Head of caudate nucleus (tissue), 42 donors: ENCODE results near the gene OPTC.
A peak's percentile ranks its signal among the peaks of the same experiment; 100 is the strongest.
"Not testable (repeated sequence)": the region's sequence is repeated elsewhere in the genome, so short reads cannot be mapped to it uniquely, and the experiment has no call there.

Experiments
- DNase-seq, 42 donors: peaks; one replicate each; pipeline versions ENCODE4 v3.0.0 to v3.0.0-alpha.2; 2020 to 2021; ENCODE audit warnings: mixed read lengths in 7 of 42
- intact Hi-C: fragments of 100-400 bp; cut with DNase I; formaldehyde crosslinking; loops from one replicate; pipeline ENCODE4 v1.15.0; 2022

Gene OPTC, protein sequence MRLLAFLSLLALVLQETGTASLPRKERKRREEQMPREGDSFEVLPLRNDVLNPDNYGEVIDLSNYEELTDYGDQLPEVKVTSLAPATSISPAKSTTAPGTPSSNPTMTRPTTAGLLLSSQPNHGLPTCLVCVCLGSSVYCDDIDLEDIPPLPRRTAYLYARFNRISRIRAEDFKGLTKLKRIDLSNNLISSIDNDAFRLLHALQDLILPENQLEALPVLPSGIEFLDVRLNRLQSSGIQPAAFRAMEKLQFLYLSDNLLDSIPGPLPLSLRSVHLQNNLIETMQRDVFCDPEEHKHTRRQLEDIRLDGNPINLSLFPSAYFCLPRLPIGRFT

DNA sequence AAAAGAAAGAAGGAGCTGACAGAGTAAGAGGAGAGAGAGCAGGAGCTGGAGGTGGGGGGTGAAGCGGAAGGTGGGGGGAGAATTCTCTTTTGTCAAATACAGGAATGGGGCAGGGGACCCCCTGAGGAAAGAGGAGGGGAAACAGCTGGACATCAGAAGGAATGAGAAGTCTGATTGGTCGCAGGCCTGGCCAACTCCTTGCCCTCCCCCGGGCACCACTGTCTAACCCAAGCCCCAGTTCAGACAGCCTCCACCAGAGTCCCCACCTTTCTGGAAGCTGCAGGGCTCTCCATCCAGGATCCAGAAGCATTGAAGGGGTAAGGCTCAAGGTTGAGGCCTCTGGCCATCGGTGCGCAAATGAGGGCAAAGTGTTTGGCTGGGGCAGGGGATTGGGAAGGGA, at the start of gene OPTC:
TSS of gene OPTC (plus strand) at position 253 of the 400 bp plus-strand sequence. CDS start 1,853 bp downstream, outside the sequence.
- no peak for DNase-seq
- intact Hi-C loops = no loop called here

DNA sequence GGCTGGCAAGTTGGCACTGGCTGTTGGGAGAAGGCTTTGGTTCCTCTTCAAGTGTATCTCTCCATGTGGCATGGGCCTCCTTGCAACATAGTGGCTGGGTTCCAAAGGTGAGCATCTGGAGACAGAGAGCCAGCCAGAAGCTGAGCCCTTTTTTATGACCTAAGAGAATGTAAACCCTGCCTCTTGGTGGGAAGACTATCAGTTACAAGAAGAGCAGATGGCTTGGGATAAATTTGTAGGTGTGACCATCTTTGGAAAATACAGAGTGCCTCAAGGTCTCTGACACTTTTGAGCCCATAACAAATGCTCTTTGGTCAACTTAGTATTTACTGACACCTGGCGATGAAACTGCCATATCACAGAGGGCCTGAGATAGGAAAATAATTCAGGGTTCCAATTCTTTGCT, 49.8 kb upstream of the OPTC start:
- no peak for DNase-seq
- intact Hi-C loops = no loop called here

DNA sequence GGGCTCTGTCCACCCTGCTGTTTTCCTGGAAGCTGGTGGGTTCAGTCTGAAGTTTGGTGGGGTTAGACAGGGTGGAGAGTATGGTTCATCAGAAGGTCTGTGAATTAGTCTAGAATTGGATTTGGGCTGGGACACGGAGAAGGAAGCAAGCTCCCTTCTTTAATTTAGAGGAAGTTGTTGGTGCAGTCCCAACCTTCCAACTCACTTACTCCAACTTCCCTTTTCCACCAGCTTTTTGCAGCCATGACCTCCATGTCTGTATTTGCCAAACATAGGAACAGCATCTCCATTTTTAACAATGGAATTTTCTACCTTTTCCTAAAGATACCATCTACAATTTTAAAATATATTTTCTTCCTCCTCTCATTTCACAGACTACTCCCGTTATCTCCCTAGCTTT, 46.8 kb upstream of the OPTC start:
- no peak for DNase-seq
- intact Hi-C loops = no loop called here

DNA sequence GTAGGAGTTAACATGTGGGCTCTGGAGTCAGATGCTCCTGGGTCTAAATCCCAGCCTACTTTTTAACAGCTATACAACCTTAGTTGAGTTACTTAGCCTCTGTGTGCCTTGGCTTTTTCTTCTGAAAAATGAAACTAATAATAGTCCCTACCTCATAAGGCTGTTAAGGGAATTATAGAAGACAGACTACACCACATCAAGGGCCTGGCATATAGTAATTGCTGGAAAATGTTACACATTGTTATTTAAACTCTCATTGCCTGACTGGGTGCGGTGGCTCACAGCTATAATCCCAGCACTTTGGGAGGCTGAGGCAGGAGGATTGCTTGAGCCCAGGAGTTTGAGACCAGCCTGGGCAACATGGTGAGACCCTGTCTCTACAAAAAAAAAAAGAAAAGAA, 46.4 kb upstream of the OPTC start:
- DNase-seq = peak in 1 of 42 donors; percentile 42
- intact Hi-C loops = not testable (repeated sequence)

DNA sequence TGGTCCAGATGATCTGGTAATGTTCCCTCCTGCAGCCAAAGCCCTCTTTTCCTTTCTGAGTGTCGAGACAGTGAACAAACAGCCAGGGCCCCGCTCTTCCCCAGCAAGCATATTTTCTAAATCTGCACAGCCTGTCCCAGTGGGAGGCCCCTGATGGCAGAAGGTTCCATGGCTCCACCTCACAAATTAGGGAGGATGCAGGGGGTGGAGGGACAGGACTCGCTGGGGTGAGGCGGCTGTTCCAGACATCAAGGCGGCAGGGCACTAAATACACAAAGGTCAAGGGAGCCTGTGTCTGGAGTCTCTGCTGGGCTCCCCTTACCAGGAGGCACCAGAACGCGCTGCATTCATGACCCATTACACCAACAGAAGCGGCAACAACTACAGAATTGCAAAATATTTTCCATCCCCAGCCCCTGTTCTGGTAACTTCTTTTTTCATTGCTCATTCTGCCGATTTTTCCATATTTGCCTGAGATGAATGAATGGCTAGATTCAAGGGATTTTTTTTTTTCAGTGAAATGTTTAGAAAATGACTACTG, 45.4 kb upstream of the OPTC start:
- intact Hi-C loops = no loop called here
- no peak for DNase-seq

DNA sequence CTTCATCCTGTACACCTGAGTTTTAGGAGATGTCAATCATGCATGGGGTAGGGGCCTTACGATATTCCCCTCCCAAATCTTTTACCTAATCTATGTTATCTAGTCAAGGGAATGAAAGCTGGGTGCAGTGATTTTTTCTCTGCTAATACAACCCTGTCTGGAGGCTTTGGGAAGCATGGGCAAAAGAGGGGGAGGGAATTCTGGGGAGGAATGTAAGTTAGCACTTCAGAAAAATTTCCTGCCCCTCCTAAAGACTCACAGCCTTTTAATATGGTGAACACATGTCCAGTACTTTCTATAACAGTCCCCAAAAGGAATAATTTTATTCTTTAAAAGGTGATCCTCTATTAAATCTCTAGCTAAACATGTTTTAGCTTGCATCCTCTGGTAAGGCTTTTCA, 44.0 kb upstream of the OPTC start:
- no peak for DNase-seq
- intact Hi-C loops = no loop called here

DNA sequence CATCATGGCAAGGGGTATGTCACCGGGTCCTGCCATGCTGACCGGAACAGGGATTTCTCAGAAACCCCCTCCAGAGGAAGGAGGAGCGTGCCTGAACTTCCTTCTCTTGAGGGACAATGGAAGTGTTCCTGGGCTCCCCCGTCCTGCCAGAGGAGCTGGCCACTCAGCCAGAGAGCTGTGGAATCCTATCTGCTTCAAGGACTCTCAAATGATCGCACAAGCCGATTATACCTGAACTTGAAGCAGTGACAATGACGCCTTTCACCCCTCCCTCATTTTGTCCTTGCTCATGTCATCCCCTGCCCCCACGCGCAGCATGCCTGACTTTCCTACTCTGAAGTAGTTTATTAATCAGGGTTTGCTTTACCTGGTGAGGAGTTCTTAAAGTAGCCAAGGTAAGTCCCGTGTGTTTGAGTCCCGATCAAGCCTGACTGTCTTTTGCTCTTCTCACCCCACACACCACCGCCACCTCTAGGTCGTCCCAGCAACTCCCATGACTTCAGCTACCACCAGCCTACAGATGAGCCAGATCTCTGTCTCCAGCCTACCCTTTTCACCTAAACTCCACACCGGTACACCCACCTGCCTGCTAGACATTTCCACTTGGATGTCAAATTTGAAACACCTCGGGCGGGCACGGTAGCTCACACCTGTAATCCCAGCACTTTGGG, 43.3 kb upstream of the OPTC start:
- intact Hi-C loops = no loop called here

DNA sequence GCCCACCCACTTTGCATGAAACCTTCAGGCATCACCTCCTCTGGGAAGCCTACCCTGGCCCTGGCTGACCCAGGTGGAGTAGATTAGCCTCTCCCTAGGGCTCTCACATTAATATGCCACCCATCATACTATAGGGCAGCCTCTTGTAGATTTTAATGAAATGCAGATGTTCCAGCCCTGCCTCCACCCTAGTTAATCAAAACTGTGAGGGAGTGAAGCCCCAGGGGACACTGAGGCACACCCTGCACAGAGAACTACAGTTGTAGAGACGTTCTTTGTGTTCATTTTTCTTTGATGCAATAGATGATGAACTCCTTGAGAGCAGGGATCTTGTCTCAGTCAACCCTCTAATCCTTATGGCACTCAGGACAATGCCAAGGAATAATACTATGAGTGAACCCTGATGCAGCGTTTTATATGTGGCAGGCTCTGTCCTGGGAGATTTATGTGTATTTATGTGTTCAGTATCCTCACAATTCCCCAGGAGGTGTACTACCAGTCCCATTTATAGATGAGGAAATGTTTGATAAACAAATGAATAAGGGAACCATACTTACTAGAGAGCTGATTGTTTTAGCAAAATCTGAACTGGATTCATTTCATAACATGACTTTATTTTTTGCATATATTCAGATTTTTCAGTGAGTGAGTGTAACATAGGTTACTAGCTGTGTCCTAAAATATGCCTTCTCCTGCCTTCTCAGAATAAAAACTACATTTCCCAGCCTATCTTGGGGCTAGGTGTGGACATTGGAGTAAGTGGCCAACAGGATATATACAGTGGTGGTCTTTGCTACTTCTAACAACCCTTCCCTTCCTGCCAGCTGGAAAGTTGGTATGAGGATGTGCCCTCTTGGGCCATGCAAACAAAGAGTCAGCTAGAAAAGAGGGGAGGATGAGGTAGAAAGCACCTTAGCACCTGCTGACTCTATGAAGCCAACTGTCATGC, 41.8 kb upstream of the OPTC start:
- no peak for DNase-seq
- intact Hi-C loops = no loop called here

More for the DNA sequence above, 43.3 kb upstream of the OPTC start:
- DNase-seq = peak in 1 of 42 donors; percentile 13

DNA sequence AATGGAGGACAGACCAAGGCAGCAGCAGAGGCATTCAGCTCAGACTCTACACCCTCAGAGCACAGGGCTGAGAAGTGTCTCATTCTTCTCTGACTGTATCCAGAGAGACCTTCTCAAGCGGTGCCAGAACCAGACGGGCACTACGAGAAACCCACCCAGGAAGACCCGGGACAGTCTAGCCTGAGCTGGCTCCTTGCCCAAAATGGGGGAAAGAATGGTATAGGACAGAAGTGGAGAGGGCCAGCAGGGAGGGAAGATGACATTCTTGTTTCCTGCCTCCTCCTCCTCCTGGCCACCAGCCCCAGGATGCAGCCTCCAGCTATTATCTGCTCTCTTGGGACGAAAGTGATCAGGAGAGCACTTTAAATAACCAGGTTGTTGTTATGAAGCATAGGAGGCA, 40.9 kb upstream of the OPTC start:
- no peak for DNase-seq
- intact Hi-C loops = no loop called here

DNA sequence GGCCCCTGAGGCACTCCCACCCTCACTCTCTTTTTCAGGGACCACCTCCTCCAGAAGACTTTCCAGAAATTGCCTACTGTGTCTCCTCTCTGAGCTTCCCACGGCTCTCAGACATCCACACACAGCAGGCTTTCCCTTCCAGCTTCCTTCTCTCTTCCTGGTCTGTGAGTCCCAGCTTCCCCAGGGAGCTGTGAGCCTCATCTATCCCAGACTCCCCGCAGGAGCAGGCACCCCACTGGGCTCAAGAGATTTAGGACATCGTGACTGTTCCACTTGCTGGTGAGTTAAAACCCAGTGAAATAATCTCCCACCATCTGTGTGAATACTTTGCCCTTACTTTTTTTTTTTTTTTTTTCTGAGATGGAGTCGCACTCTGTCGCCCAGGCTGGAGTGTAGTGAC, 40.3 kb upstream of the OPTC start:
- intact Hi-C loops = no loop called here
- DNase-seq = no peak

DNA sequence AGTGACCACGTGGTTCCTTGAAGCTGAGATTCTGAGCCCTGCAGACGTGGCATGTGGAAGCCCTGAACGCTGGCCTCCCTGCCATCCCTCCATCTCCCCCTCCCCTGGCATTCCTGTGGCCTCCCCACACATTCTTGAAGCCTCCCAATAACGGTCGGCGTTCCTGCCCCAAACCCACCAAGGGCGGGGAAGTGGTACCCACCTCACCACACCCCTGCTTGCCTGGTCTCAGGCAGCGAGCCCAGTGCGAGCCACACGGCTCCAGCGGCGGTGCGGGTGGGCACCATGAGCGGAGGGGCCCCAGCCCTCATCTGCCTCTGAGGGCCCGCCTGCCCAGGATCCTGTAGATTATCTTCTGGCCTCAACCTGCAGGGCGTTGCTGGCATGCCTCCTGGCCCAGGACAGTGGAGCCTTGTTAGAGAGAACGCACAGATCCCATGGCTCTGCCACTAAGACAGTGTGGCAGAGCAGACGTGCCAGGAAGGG, 38.9 kb upstream of the OPTC start:
- intact Hi-C loops = no loop called here
- no peak for DNase-seq

DNA sequence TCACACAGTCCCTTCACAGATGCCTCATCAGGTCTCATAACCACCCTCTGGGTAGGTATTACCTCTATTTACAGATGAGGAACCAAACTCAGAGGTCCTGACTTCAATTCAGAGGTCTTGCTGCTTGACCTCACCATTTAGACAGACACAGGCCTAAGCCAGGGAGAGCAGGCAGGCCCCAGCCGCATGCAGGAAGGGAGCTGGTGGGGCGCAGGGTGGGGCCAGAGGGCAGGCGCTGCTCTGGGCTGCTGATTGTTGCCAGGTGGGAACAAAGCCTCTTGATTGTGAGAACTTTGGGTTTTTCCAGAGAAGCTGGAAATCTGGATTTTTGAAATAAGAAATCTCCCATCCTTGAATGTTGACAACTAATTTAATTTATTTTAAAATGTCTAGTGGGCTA, 38.2 kb upstream of the OPTC start:
- intact Hi-C loops = no loop called here
- DNase-seq = no peak

DNA sequence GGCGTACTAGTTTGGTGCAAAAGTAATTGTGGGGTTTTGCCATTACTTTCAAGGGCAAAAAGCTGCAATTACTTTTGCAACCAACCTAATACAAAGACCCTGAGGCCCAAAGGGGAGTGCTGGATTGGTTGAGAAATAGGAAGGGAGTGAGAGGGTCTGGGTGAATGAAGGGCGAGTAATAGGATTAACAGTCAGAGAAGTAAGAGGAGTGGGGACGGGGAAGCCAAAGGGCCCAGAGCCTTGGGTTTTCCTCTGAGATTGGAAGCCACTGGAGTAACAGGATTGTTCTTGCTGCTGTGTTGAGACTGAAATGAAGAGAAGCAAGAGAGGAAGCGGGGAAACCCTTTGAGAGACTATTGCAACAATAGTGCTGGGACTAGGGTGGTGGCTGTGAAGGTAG, 37.4 kb upstream of the OPTC start:
- intact Hi-C loops = no loop called here
- DNase-seq = no peak

DNA sequence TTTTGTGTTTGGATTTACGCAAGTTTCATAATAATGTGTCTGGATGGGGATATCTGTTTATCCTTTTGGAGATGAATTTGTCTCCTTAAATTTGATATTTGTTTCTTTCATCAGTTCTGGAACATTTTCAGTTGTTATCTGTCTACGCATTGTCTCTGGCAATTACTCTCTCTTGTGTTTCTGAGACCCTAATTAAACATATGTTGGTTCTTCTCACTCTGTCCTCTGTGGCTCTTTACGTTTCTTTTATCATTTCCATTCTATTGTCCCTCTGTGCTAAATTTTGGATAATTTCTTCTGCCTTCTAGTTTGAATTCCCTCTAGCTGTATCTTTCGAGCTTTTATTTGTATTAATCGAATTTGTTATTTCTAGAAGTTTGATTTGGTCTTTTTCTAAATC, 35.9 kb upstream of the OPTC start:
- intact Hi-C loops = no loop called here
- DNase-seq = no peak

DNA sequence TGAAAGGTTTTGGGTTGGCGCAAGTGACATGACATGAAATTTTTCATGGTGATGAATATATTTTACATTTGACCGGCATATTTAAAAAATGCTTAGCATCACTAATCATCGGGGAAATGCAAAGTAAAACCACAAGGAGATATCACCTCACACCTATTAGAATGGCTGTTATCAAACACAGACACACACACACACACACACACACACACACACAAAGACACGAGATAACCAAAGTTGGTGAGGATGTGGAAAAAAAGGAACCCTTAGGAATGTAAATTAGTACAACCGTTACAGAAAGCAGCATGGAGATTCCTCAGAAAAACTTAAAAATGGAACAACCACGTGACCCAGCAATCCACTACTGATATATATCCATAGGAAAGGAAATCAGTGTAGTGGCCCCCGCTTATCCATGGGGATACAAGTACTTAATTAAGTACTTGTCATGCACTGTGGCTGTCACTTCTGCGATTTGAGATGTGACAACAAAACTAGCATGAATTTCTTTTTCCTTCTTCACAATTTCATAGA, 34.2 kb upstream of the OPTC start:
- intact Hi-C loops = no loop called here
- no peak for DNase-seq

DNA sequence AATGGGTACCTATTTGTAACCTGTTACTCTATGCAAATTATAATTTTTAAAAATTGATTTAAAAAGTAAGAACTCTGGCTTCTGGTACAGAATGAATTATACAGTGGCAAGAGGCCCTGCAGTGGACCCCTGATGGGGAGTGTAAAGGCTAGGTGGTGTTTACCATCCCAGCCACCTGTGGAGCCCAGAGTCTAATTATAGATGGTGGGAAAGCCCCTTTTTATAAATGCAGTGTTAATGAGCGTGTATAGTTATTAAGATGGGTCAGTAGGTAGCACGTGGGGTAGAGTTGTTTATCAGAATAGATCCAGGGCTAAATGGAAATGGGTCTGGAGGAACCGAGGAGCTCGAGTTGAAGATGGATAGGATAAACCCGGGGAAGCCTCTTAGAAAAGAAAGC, 32.2 kb upstream of the OPTC start:
- intact Hi-C loops = no loop called here
- DNase-seq = no peak

DNA sequence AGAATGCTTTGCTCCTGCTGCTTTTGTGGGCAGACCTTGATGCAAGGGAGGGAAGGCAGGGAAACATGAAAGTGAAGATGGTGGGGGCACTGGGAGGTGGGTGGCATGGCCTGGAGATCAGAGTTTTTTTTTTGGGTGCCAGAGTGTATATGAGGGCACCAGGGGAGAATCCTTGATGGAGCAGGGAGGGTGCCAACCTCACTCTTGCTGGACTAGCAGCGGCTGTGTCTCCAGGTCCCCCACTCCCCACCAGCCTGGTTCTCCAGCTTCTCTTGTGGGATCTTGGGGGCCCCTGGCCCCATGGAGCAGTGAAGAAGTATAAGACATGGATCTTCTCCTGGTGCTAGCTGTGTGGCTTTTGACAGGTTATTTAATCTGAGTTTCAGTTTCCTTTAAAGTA, 31.8 kb upstream of the OPTC start:
- intact Hi-C loops = no loop called here
- no peak for DNase-seq

DNA sequence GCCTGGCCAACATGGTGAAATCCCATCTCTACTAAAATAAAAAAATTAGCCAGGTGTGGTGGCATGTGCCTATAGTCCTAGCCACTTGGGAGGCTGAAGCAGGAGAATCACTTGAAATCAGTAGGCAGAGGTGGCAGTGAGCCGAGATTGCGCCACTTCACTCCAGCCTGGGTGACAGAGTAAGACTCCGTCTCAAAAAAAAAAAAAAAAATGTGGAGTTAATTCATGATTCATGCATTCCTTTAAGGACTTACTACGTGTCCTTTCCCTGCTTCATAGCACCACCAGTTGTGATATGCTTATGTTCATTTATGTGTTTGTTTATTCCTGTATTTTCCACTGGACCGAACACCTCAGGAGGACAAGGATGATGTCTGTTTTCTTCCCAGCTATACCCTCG, 31.1 kb upstream of the OPTC start:
- DNase-seq = no peak
- intact Hi-C loops = no loop called here

DNA sequence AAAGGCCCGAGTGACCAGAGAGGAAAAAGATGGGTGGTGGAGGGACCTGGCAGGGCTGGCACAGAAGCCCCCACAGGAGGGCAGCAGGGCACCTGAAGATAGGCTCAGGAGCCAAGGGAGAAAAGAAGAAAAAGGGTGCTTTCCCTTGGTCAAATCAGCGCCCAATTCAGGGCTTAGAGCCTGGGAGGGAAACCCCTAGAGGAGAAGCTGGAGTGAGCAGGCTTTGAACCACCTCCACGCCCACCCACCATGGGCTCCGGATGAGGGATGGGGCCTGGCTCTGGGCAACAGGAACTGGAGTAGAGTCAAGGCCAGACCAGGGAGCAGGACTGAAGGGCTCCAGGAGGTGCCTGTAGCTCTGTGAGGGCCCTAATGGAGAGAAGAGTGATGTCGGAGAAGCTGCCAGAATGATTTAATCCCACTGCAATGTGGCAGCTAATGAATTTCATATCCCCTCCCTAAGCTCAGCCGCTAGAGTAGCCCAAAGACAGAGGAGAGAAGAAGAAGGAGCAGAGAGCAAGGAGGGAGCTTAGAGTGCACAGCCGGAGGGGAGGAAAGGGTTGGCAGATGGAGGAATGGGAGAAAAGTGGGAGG, 30.4 kb upstream of the OPTC start:
- DNase-seq = no peak
- intact Hi-C loops = no loop called here
